Stimulated activated CD8-positive, alpha-beta memory T cell treated with anti-CD3 and anti-CD28 coated beads, Interleukin-12 subunit alpha, Interleukin-12 subunit beta, amount 100 ng/mL, for 24 hours (primary cell): Measurements from ENCODE around the gene CARD10.
"Not testable (repeated sequence)": the region's sequence is repeated elsewhere in the genome, so short reads cannot be mapped to it uniquely, and the experiment has no call there.

Experiments
- DNase-seq: peaks from one replicate; pipeline ENCODE4 v3.0.0-alpha.2; 2020; ENCODE audit errors: extremely low read depth

The CARD10 gene

GRCh38 chr22:37553725-37554124 is 34.5 kb upstream of the CARD10 start:
- DNase-seq: no peak

GRCh38 chr22:37552524-37553163 is 33.4 kb upstream of the CARD10 start:
- no peak for DNase-seq

GRCh38 chr22:37551981-37552380 is 32.8 kb upstream of the CARD10 start:
- no peak for DNase-seq

GRCh38 chr22:37550921-37551320 is 31.7 kb upstream of the CARD10 start:
- DNase-seq: not testable (repeated sequence)

GRCh38 chr22:37549704-37550059 is 30.5 kb upstream of the CARD10 start:
- no peak for DNase-seq

GRCh38 chr22:37547251-37547741 is 28.1 kb upstream of the CARD10 start:
- no peak for DNase-seq

GRCh38 chr22:37546437-37547250 is 27.4 kb upstream of the CARD10 start:
- DNase-seq: no peak

- no peak for DNase-seq
These were observed 26.7 kb upstream of the CARD10 start for GRCh38 chr22:37545703-37546436.

- no peak for DNase-seq
These were observed 25.9 kb upstream of the CARD10 start for GRCh38 chr22:37544955-37545702.

GRCh38 chr22:37542959-37543358 is 23.7 kb upstream of the CARD10 start:
- DNase-seq: no peak

GRCh38 chr22:37542416-37542815 is 23.2 kb upstream of the CARD10 start:
- not testable (repeated sequence) for DNase-seq

GRCh38 chr22:37539790-37540189 is 20.6 kb upstream of the CARD10 start:
- DNase-seq: not testable (repeated sequence)

GRCh38 chr22:37538590-37539357 is 19.6 kb upstream of the CARD10 start:
- DNase-seq: peak; percentile 71

- no peak for DNase-seq
These were observed 15.9 kb upstream of the CARD10 start for GRCh38 chr22:37535159-37535558.

- no peak for DNase-seq
These were observed 15.2 kb upstream of the CARD10 start for GRCh38 chr22:37534445-37534844.

GRCh38 chr22:37533995-37534394 is 14.8 kb upstream of the CARD10 start:
- no peak for DNase-seq

- DNase-seq: no peak
These were observed 10.6 kb upstream of the CARD10 start for GRCh38 chr22:37529652-37530345.

GRCh38 chr22:37527952-37528351 is 8.7 kb upstream of the CARD10 start:
- DNase-seq: not testable (repeated sequence)

GRCh38 chr22:37527081-37527752 is 8.0 kb upstream of the CARD10 start:
- not testable (repeated sequence) for DNase-seq

GRCh38 chr22:37526376-37526775 is 7.2 kb upstream of the CARD10 start:
- no peak for DNase-seq
